CD4-positive, alpha-beta T cell treated with Interferon alpha-2 for 1 hour (primary cell): ENCODE measurements around the gene ETFRF1.
A peak's percentile ranks its signal among the peaks of the same experiment; 100 is the strongest.

ENCODE experiments used
- DNase-seq, 2 donors: peaks; one replicate each; pipeline ENCODE4 v3.0.0-alpha.2; 2020 to 2022

Gene ETFRF1

DNA sequence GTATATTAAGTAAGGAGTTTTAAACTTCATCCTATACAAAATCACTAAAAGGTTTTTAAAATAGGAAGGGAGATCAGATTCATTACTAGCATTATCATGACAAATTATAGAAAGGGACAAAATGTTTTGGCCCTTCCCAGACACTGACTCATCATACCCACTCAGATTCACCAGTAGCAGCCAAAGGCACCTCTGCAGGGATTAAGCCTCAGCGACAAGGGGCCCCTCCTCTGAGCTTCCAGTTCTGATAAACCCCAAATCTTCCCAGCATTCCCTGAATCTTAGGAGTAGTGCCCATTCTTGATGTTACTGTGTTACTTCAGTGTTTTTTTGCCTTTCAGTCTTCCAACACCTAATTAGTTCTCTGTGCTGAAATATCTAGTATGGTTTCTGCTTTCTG, 41.2 kb downstream of the ETFRF1 start:
- DNase-seq, result no peak

- no peak for DNase-seq
Measured at GRCh38 chr12:25236626-25237025, 41.6 kb downstream of the ETFRF1 start.

DNA sequence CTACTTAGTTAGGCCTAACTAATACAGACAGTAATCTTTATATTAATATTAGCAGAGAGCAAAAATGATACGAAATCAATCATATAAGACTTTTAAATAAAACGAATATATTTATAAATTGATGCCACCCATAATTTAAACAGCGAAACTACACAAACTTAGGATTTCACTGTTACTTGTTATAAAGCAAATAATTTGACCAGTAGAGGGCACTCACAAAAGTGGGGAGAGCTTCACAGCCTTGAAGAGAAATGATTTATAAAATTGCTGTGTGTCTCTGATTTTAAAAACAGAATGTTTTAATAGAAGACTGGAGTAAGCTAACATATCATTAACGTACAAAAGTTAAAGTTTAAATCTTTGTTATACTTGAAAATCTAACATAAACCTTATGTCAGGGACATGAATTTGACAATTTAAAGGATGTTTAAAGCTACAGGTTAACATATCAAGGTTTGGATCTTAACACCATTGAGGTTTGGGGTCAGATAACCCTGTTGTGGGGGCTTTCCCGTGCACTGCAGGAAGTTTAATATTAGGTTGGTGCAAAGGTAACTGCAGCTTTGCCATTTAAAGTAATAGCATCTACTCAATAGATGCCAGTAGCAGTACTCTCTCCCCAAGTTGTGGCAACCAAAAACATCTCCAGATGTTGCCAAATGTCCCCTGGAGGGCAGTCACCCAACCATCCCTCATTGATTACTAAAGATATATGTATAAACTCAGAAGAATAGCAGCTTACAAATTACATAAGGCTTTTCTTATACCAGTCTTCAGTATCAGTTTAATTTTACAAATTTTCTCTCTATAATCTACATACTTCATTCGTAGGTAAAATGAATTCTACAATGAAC, 46.4 kb downstream of the ETFRF1 start:
- peak; percentile 34 to 76 for DNase-seq

GRCh38 chr12:25242981-25243679, 48.1 kb downstream of the ETFRF1 start:
- no peak for DNase-seq

- no peak for DNase-seq
Measured at GRCh38 chr12:25243680-25243990, 48.6 kb downstream of the ETFRF1 start.

DNA sequence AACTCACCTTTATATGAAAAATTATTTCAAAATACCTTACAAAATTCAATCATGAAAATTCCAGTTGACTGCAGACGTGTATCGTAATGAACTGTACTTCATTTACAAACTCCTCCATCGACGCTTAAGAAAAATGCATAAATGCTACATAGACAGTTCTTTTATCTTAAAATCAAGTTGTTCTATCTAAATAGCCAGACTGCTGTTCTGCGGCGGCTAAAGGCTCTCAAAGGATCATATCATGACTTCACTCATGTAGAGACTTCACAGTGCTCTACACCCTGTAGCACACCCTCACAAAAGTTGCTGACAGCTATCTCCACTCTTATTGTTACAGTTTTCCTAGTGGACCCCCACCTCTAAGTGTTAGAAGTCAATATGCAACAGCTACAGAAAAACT, 50.5 kb downstream of the ETFRF1 start:
- DNase-seq, result no peak

DNA sequence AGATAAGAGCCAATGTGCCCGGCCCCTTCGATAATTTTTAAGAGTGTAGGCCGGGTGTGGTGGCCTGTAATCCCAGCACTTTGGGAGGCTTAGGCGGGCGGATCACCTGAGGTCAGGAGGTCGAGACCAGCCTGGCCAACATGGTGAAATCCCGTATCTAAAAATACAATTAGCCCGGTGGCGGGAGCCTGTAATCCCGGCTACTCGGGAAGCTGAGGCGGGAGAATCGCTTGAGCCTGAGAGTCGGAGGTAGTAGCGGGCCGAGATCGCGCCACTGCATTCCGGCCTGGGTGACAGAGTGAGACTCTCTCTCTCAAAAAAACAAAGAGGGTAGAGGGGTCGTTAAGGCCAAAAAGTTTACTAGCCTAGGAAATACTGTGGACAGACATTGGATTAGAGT, 53.1 kb downstream of the ETFRF1 start:
- no peak for DNase-seq

GRCh38 chr12:25248732-25249131, 53.7 kb downstream of the ETFRF1 start:
- no peak for DNase-seq

DNA sequence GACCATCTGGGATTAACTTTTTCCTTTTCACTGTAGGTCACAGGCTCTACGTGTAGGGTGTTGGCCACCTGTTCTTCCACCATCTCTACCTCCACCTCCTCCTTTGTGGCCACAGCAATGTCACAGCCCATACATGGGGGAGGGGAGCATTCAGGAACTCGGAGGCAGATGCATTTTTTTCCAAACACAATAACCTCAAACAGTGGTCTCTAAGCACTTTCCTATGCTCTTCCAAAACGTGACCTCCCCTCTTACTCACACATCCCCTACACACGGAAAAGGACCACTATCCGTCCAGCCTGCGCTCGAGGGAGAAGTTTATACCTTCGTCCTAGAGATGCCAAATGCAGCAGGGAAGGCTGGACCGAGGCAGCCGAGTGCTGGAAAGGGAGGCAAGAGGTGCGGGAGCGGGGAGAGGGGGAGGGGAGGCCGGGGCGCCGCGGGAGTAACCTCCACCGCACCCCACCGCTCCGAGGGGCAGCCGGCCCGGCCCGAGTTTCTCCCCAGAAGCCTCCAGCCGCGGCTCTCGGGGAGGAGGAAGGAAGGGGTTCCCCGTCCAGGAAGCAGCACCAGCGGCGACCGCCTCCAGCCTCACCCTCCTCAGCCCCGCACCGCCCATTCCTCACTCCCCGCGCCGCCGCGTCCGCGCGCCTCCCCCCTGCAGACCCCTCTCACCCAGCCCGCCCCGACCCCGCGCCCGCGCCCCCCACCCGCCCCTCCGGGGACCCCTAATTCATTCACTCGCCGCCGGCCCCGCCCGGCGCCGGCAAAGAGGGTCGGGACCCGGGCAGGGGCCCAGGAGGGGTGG, 55.1 kb downstream of the ETFRF1 start:
- DNase-seq, result peak; percentile 44 to 63

DNA sequence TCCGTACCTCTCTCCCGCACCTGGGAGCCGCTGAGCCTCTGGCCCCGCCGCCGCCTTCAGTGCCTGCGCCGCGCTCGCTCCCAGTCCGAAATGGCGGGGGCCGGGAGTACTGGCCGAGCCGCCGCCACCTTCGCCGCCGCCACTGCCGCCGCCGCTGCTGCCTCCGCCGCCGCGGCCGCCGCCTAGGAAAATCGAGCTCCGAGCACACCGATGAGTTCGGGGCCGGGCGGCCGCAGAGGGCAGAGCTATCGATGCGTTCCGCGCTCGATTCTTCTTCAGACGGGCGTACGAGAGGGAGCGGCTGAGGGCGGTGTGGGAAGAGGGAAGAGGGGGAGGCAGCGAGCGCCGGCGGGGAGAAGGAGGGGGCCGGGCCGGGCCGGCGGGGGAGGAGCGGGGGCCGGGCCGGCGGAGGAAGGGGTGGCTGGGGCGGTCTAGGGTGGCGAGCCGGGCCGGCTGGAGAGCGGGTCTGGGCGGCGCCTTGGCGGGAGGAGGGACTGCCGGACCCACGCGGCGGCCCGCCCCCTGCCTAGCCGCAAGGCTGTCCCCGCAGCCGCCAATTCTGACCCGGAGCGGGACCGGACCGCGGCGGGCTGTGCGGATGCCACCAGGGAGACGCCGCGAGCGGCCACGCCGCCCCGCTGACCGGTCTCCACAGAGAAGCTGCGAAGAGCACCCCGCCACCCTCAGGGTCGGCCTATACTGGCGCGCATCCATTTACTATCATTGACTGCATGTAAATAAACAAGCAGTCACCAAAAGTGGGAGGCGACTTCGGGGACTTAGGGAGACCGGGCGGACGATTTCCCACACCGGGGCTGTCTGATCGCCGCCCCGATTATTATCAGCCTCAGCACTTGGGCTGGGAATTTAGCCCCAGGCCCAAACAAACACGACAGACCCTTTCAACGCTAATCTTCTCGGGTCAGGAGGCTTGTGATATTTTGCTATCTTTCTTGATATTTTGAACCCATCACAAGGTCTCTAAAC, 56.0 kb downstream of the ETFRF1 start, which contains the start of gene KRAS:
TSS of gene KRAS (minus strand) at position 186 of the 987 bp plus-strand sequence.
- peak; percentile 93 to 96 for DNase-seq

GRCh38 chr12:25251769-25252168, 56.7 kb downstream of the ETFRF1 start:
- no peak for DNase-seq

DNA sequence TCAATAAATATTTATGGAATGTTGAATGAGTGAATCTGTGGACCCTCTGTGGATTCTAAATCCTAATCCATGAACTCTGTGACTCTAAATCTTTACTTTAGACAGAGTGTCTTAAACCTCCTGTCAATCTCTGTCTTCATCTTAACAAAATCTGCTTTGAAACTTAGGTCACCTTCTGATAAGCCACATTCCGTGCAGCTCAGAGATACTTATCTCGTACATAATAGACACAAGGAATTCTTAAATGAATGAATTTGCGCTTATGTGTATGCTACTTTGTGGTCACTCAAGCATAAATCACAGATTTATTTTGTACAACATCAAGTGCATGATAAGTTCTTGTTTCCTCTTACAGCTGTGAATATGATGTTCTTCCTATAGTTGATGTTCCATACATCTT, 57.9 kb downstream of the ETFRF1 start:
- no peak for DNase-seq

DNA sequence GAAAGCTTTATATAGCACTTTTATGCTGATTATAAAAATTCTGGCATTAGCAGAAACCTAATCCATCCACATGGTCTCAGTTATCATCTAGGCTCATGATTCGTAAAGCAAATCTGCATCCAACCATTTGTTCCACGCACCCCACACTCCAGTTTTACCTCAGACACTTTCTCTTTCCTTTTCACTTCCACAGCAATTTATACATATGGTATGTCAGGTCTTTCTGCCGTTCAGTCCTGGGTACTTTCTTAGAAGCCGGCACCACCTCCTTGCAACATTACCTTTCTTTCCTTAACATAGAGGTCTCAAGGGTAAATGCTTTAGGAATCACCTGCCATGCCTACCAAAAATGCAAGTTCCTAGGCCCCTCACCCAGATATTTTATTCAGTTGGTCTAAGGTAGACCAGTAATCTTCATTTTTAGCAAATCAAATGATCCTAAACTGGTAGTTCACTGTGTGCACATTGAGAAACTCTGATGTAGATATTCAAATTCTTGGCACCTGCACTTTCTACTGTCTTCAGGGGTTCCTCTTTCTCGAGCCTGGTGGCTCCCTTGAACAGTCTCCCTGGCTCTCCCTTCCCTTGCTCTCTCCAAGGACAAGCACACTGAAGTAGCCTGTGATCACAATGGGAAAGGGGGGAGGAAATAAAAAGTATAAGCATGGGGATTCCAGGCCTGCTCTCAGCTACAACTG, 58.5 kb downstream of the ETFRF1 start:
- DNase-seq, result no peak

DNA sequence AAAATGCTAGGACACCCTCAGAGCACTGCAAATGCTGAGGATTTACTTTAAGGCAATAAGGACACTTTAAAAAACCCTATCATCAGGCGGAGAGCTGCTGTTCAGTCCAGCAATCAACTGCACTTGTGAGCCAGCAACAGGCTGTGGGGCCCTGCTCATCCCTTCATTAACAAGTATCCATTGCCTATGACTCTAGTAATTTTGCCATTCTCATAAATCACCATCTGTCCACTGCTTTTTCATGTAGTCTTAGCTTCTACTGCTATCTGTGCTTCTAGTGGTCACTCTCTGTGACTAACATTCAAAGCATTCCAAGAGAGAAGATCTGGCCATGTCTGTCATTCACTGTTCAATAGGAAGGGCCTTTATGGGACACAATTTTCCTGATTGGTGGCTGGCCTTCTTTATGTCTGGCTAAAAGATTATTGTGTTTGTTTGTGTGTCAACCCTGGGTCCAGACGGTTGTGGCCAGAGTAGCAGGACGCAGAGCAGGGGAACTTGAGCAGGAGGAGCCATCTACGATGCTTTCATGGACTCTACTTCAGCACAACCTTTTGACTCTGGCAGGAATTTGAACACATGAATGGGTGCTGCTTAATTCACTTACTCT, 59.3 kb downstream of the ETFRF1 start:
- no peak for DNase-seq
